H1 (cell line): ENCODE measurements around the gene GLP1R. TPM values are rescaled to one million over a fixed set of nuclear protein-coding genes. Genes with fewer than 3 reads are reported as not detected.

ENCODE experiments used
- CTCF ChIA-PET: fragments of 300-600 bp; sonication (Branson Sonifier 250); formaldehyde crosslinking; loops from one replicate; lab custom pipeline; 2021; ENCODE audit not compliant: partially characterized antibody; lab: Charles Lee
- POLR2A ChIA-PET: fragments of 300-600 bp; sonication (Branson Sonifier 250); formaldehyde crosslinking; loops from one replicate; lab custom pipeline; 2021; ENCODE audit warnings: inconsistent platforms; ENCODE audit not compliant: partially characterized antibody; lab: Charles Lee
- DNase-seq, 2 experiments: peaks; one replicate each; pipeline versions ENCODE4 v3.0.0 to v3.0.0-alpha.2; 2010 to 2022; ENCODE audit warnings: low spot score in 2 of 2, low read depth in 1 of 2, mixed read lengths in 1 of 2
- FAIRE-seq: peaks from 2 replicates; lab custom pipeline; 2011; peaks lifted over from hg19 to GRCh38; lab: Jason Lieb, UNC
- H2AFZ ChIP-seq: 2 replicates; pipeline ENCODE4 v1.8.1; 2012; ENCODE audit warnings: low read length, inconsistent platforms
- H2AK5ac ChIP-seq: 2 replicates; pipeline ENCODE4 v1.6.1; 2013; ENCODE audit warnings: low read depth, low read length
- H2BK120ac ChIP-seq: replicated peaks from 2 replicates; pipeline ENCODE3; 2013; ENCODE audit warnings: low read depth, low read length, inconsistent platforms
- H2BK12ac ChIP-seq: 2 replicates; pipeline ENCODE4 v1.6.1; 2013; ENCODE audit warnings: low read depth, low read length
- H2BK15ac ChIP-seq: 2 replicates; pipeline ENCODE4 v1.6.1; 2013; ENCODE audit warnings: low read length
- H2BK20ac ChIP-seq: 2 replicates; pipeline ENCODE4 v1.6.1; 2013; ENCODE audit warnings: low read length
- H2BK5ac ChIP-seq: 2 replicates; pipeline ENCODE4 v1.6.1; 2013; ENCODE audit warnings: low read depth, low read length
- H3K14ac ChIP-seq: 2 replicates; pipeline ENCODE4 v1.6.1; 2013; ENCODE audit warnings: inconsistent platforms; ENCODE audit not compliant: insufficient read length
- H3K18ac ChIP-seq: 2 replicates; pipeline ENCODE4 v1.6.1; 2013; ENCODE audit warnings: low read length; ENCODE audit errors: extremely low read depth
- H3K23ac ChIP-seq: 2 replicates; pipeline ENCODE4 v1.6.1; 2013; ENCODE audit warnings: inconsistent platforms; ENCODE audit not compliant: insufficient read length
- H3K23me2 ChIP-seq: 2 replicates; pipeline ENCODE4 v1.6.1; 2013; ENCODE audit warnings: low read depth, low read length
- H3K27ac ChIP-seq: 2 replicates; pipeline ENCODE4 v1.6.1; 2011; ENCODE audit warnings: low read depth, low read length, inconsistent platforms
- H3K27me3 ChIP-seq, 4 experiments: replicated peaks in 1 of 4; 1 replicate in 1 of 4; 2 replicates in 3 of 4; pipeline versions ENCODE4 v1.6.1 to v1.8.1; 2011 to 2013; ENCODE audit warnings: low read length in 3 of 4, mild to moderate bottlenecking in 3 of 4, inconsistent platforms in 2 of 4, mixed read lengths in 2 of 4, moderate library complexity in 1 of 4; ENCODE audit not compliant: control insufficient read depth in 3 of 4, insufficient read depth in 3 of 4; ENCODE audit errors: extremely low read depth in 1 of 4
- H3K36me3 ChIP-seq, 4 experiments: 2 replicates each; pipeline versions ENCODE4 v1.6.1 to v1.8.1; 2011 to 2013; ENCODE audit warnings: mild to moderate bottlenecking in 4 of 4, low read length in 3 of 4, moderate library complexity in 2 of 4, control low read depth in 1 of 4, inconsistent platforms in 1 of 4; ENCODE audit not compliant: insufficient read depth in 4 of 4, control insufficient read depth in 2 of 4
- H3K4ac ChIP-seq: replicated peaks from 2 replicates; pipeline ENCODE3; 2013; ENCODE audit warnings: low read length, low read depth, mixed read lengths, inconsistent platforms; ENCODE audit not compliant: insufficient read length
- H3K4me1 ChIP-seq, 4 experiments: replicated peaks in 1 of 4; 1 replicate in 1 of 4; 2 replicates in 3 of 4; pipeline versions ENCODE4 v1.6.1 to v1.8.1; 2011 to 2013; ENCODE audit warnings: low read length in 3 of 4, inconsistent platforms in 2 of 4, mixed read lengths in 1 of 4; ENCODE audit not compliant: insufficient read depth in 4 of 4, control insufficient read depth in 3 of 4
- H3K4me2 ChIP-seq, 2 experiments: 2 replicates each; pipeline versions ENCODE4 v1.6.1 to v1.8.1; 2011 to 2013; ENCODE audit warnings: low read depth in 2 of 2, low read length in 2 of 2, control low read depth in 1 of 2, inconsistent platforms in 1 of 2, mild to moderate bottlenecking in 1 of 2; ENCODE audit not compliant: insufficient read depth in 1 of 2
- H3K4me3 ChIP-seq, 4 experiments: fragments of 200-600, 300-600 bp in 1 of 4; sonication (generic), shearing (Covaris generic), sonication (Bioruptor Twin) in 1 of 4; 2 replicates each; pipeline versions ENCODE4 v1.5.1 to v1.8.1; 2011 to 2016; ENCODE audit warnings: low read length in 4 of 4, low read depth in 3 of 4, control low read depth in 2 of 4, inconsistent platforms in 2 of 4, mild to moderate bottlenecking in 2 of 4, mixed read lengths in 1 of 4, moderate library complexity in 1 of 4; ENCODE audit not compliant: insufficient read depth in 2 of 4; ENCODE audit errors: extremely low read depth in 1 of 4
- H3K56ac ChIP-seq: replicated peaks from 2 replicates; pipeline ENCODE3; 2013; ENCODE audit warnings: low read depth, mild to moderate bottlenecking, mixed read lengths, low read length, inconsistent platforms; ENCODE audit not compliant: insufficient read length
- H3K79me1 ChIP-seq: 2 replicates; pipeline ENCODE4 v1.6.1; 2013; ENCODE audit warnings: low read depth, low read length, control low read depth
- H3K79me2 ChIP-seq, 2 experiments: 2 replicates each; pipeline versions ENCODE4 v1.6.1 to v1.8.1; 2012 to 2013; ENCODE audit warnings: low read length in 2 of 2, mild to moderate bottlenecking in 2 of 2, inconsistent platforms in 1 of 2; ENCODE audit not compliant: insufficient read depth in 2 of 2, control insufficient read depth in 1 of 2
- H3K9ac ChIP-seq, 4 experiments: replicated peaks in 1 of 4; 1 replicate in 1 of 4; 2 replicates in 3 of 4; pipeline versions ENCODE4 v1.6.1 to v1.8.1; 2011 to 2013; ENCODE audit warnings: low read depth in 3 of 4, low read length in 3 of 4, control low read depth in 2 of 4, mild to moderate bottlenecking in 2 of 4, moderate library complexity in 2 of 4, inconsistent platforms in 1 of 4; ENCODE audit errors: extremely low read depth in 1 of 4
- H3K9me3 ChIP-seq, 2 experiments: 2 replicates each; pipeline versions ENCODE4 v1.6.1 to v1.8.1; 2012 to 2013; ENCODE audit warnings: mild to moderate bottlenecking in 2 of 2, moderate library complexity in 2 of 2, control low read depth in 1 of 2, inconsistent platforms in 1 of 2, low read depth in 1 of 2, low read length in 1 of 2, mixed read lengths in 1 of 2; ENCODE audit not compliant: insufficient read depth in 2 of 2
- H4K20me1 ChIP-seq, 2 experiments: replicated peaks in 1 of 2; 2 replicates each; pipeline versions ENCODE3 to v1.8.1; 2011 to 2013; ENCODE audit warnings: inconsistent platforms in 2 of 2, low read length in 2 of 2, mild to moderate bottlenecking in 1 of 2; ENCODE audit not compliant: insufficient read depth in 2 of 2, control insufficient read depth in 1 of 2
- H4K5ac ChIP-seq: 2 replicates; pipeline ENCODE4 v1.6.1; 2013; ENCODE audit warnings: low read length, low read depth, mixed read lengths, inconsistent platforms; ENCODE audit not compliant: insufficient read length
- H4K8ac ChIP-seq: 2 replicates; pipeline ENCODE4 v1.8.0; 2013; ENCODE audit warnings: mild to moderate bottlenecking, moderate library complexity, low read length, inconsistent platforms; ENCODE audit not compliant: insufficient read depth; ENCODE audit errors: extremely low read depth
- H4K91ac ChIP-seq: replicated peaks from 2 replicates; pipeline ENCODE3; 2013; ENCODE audit warnings: low read length, mixed read lengths, inconsistent platforms; ENCODE audit not compliant: insufficient read length
- BRCA1 ChIP-seq: IDR thresholded peaks from 2 replicates; pipeline ENCODE4 v1.6.1; 2012; ENCODE audit warnings: low read depth, low read length, improper control_type of control experiment
- FOSL1 ChIP-seq: IDR thresholded peaks from 2 replicates; pipeline ENCODE4 v1.6.1; 2011; ENCODE audit warnings: mild to moderate bottlenecking, low read depth, low read length, moderate library complexity; ENCODE audit not compliant: insufficient read depth
- RFX5 ChIP-seq: IDR thresholded peaks from 2 replicates; pipeline ENCODE4 v1.6.1; 2011; ENCODE audit warnings: low read depth, low read length, improper control_type of control experiment, borderline replicate concordance
- SRF ChIP-seq: IDR thresholded peaks from 2 replicates; pipeline ENCODE4 v1.6.1; 2011; ENCODE audit warnings: mild to moderate bottlenecking, low read depth, low read length, moderate library complexity
- WGBS, 2 experiments: shearing (Covaris generic) in 1 of 2; methylation state at CpG; one replicate each; pipeline versions ENCODE4 v1.1.6 to v1.1.7; 2013 to 2015; ENCODE audit warnings: low lambda C conversion rate in 2 of 2, mixed read lengths in 2 of 2, inconsistent platforms in 1 of 2, low coverage in 1 of 2, missing lambda C conversion rate in 1 of 2; ENCODE audit not compliant: insufficient replicate concordance in 2 of 2, insufficient coverage in 1 of 2, insufficient read length in 1 of 2; ENCODE audit errors: extremely low coverage in 1 of 2, missing lambda C conversion rate in 1 of 2; 5-methylcytosine and 5-hydroxymethylcytosine counted together
- polyA plus RNA-seq, 7 experiments: library from polyadenylated mRNA; depleted of rRNA in 3 of 7; stranded (reverse) in 5 of 7; unstranded in 2 of 7; fragments of >200 nt in 5 of 7; fragments of 200-250 nt in 2 of 7; gene quantifications; 1 replicate in 5 of 7; 2 replicates in 1 of 7; 4 replicates in 1 of 7; pipeline versions ENCODE4 v1.2.1 to v1.2.3, GENCODE V29; 2011 to 2013; ENCODE audit warnings: missing spikeins in 2 of 7, mixed read lengths in 2 of 7
- total RNA-seq: library from RNA; stranded (reverse); fragmentation: NEBNext Ultra II Directional; extraction: Animal tissue kit (Norgen Biotek cat#: 25700); gene quantifications from 2 replicates; pipeline ENCODE4 v1.2.1, GENCODE V29; 2021

GLP1R gene
- total and polyA plus RNA-seq, 2 of the 8 experiments (the other 6 are each of a cell fraction or from before 2014, with no cell fraction given) = 2.6 to 2.7 TPM

- H4K20me1 ChIP-seq = no peaks in the 10 kb centered on the region
- FAIRE-seq (no peak), DNase-seq (no peak)
- H2BK12ac ChIP-seq = no peak overlapping the region
- no peak overlapping the region for H2AK5ac ChIP-seq
- no peaks in the 10 kb centered on the region for H3K9me3 ChIP-seq
- no peak overlapping the region for H2BK15ac ChIP-seq
- no peak overlapping the region for H3K4ac ChIP-seq
- no peak overlapping the region for H2AFZ ChIP-seq
- no peak overlapping the region for H2BK5ac ChIP-seq
- no peak overlapping the region for H3K9ac ChIP-seq
- peak overlapping the region; percentile 58; the same call in 1 of the 2 replicates for H4K8ac ChIP-seq
- POLR2A ChIA-PET = interaction anchor here (1.1 kb wide), 1 partner anchor 9 kb away, joined by 4 read pairs; no protein-coding TSS in a partner anchor
- 0 out of 7 replicates have a peak, but pooled peaks cover 0 to 5% (median 0%) of the 10 kb centered on the region in 4 experiments for H3K27me3 ChIP-seq
- H3K79me2 ChIP-seq = no peaks in the 10 kb centered on the region
- WGBS, 2 experiments = 90% methylated on average over 10 of the region's 12 CpGs; no CpG with 5 or more reads in 1 of the 2 experiments
- H3K14ac ChIP-seq = no peak overlapping the region
- no peaks in the 10 kb centered on the region for H3K36me3 ChIP-seq
- H2BK120ac ChIP-seq = no peak overlapping the region
- no peaks in the 10 kb centered on the region for H3K23me2 ChIP-seq
- peaks cover 0 to 10% (median 0%) of the 10 kb centered on the region in 4 experiments; a peak in 3 of 7 replicates for H3K4me1 ChIP-seq
- no peak overlapping the region for H3K27ac ChIP-seq
- no peak overlapping the region for H4K91ac ChIP-seq
- no peak overlapping the region for H4K5ac ChIP-seq
- no peak overlapping the region for H3K56ac ChIP-seq
- no peak for TF ChIP-seq RFX5
- TF ChIP-seq FOSL1 = no peak
- TF ChIP-seq BRCA1 = no peak
- no peak for TF ChIP-seq SRF
- TF ChIP-seq, all 59 proteins: peak for 0
- Histone ChIP-seq H3K23ac (no peak overlapping the region), H2BK20ac (no peak overlapping the region), H3K79me1 (no peaks in the 10 kb centered on the region), H3K4me3 (no peak overlapping the region), H3K18ac (no peak overlapping the region), H3K4me2 (no peak overlapping the region)
- CTCF ChIA-PET = interaction anchor here (0.6 to 3.5 kb wide), 10 partner anchors 10 to 235 kb away, joined by 3 to 11 read pairs (median 4); no protein-coding TSS in a partner anchor
Observed at GRCh38 chr6:39075010-39075686, 26.6 kb downstream of the GLP1R start.
